Fibroblast of pulmonary artery (primary cell): ENCODE results near the gene SMIM27.

Experiments
- DNase-seq: peaks from one replicate; pipeline ENCODE4 v3.0.0-alpha.2; 2010; ENCODE audit warnings: low read depth
- H3K4me3 ChIP-seq: replicated peaks from 2 replicates; pipeline ENCODE4 v1.5.1; 2011; ENCODE audit warnings: low read depth, mild to moderate bottlenecking, control low read depth, low read length, moderate library complexity
- CTCF ChIP-seq: IDR thresholded peaks from 2 replicates; pipeline ENCODE4 v1.5.1; 2011; ENCODE audit warnings: mild to moderate bottlenecking, control low read depth, low read length, inconsistent platforms; ENCODE audit errors: missing control alignments

The SMIM27 gene

DNA sequence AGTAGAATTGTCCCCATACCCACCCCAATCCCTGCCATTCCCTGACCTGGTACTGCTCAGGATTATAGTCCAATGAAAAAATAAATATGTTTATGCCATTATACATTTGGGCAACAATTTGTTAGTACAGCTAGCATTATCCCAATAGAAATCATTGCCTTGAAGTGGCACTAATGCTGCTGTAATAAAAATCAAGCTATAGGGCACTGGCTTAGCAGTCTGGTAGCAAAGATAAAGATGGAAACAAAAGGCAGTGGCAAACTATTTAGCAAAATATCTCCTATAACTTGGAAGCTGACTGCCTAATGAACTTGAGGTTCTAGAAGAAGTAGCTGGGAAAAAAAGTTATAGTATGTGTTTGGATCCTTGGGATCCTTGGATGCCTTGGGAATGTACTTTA, 2.5 kb downstream of the SMIM27 start:
- no peak for DNase-seq
- H3K4me3 ChIP-seq, result no peak overlapping the region
- no peak for TF ChIP-seq CTCF

DNA sequence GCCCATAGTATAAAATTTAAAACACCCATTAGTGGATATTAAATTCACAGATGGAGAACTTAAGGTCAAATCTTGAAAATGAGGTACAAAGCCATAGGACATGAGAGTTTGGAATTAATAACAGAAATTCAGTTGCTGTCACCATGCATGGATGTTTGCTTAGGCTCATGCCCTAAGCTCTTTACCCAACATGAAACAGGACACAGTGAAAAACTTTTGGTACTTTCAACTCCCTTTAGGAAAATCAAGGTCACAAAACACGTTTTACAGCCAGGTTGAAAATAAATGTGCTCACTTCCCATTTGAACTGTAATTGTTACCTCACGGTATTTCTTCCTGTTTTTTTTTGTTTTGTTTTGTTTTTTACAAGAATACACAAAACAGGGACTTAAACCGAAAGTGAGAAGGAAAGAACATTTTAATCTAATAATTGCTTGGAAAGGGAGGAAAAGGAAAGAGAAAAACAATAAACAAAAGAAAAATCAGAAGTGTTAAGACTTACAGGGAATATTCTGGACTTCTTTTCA, 6.3 kb downstream of the SMIM27 start:
- H3K4me3 ChIP-seq, result no peak overlapping the region
- TF ChIP-seq CTCF, result no peak
- DNase-seq, result no peak

- no peak for TF ChIP-seq CTCF
- DNase-seq, result no peak
- H3K4me3 ChIP-seq, result no peak overlapping the region
Observed at GRCh38 chr9:32565967-32566366, 13.8 kb downstream of the SMIM27 start.

- no peak for DNase-seq
- H3K4me3 ChIP-seq, result no peak overlapping the region
Observed at GRCh38 chr9:32566770-32567169, 14.6 kb downstream of the SMIM27 start.

DNA sequence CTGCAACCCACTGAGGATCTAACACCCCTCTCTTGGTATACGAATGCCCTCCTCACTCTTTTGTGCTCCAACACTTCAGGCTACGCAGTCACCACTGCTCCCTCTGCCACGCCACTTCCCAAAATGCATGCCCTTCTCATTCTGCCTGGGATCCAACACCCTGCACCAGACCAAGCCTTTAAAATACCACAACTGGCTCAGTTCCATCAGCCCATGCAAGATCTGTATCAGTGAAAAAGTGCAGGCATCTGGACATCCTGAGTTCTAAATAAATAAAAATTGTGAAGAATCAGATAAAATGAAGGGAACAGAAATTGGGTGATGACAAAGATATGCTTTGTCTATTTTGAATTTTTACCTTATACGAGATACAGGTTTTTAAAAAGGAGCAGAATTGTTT, 18.1 kb downstream of the SMIM27 start:
- no peak for TF ChIP-seq CTCF
- no peak overlapping the region for H3K4me3 ChIP-seq
- DNase-seq, result no peak

More at GRCh38 chr9:32566770-32567169, 14.6 kb downstream of the SMIM27 start:
- TF ChIP-seq CTCF, result no peak

GRCh38 chr9:32571969-32572899, 20.1 kb downstream of the SMIM27 start:
- peak; percentile 84 for DNase-seq
- H3K4me3 ChIP-seq, result peak overlapping the region; percentile 84
- TF ChIP-seq CTCF, result peak; percentile 82
